ENCODE measurements around the gene TBC1D32.

The TBC1D32 gene

GRCh38 chr6:121157906-121158305 lies 176.4 kb downstream of the TBC1D32 start:
- Histone ChIP-seq H3K4me3 (ENCODE audit: low read depth in 1 of 2, low read length in 2 of 2) (no peak overlapping the region), H3K9ac (ENCODE audit: low read depth in 1 of 2, low read length in 2 of 2) (no peak overlapping the region), H3K27ac (ENCODE audit: low read depth, low read length) (no peak overlapping the region), H3K9me3 (ENCODE audit: control insufficient read depth in 1 of 2, low read length in 2 of 2) (peaks cover 8 to 10% of the 10 kb centered on the region in 2 donors), H3K27me3 (ENCODE audit: control insufficient read depth in 1 of 2, insufficient read depth in 2 of 2, low read length in 2 of 2) (no peaks in the 10 kb centered on the region), H3K4me1 (ENCODE audit: control insufficient read depth in 1 of 2, insufficient read depth in 2 of 2, low read length in 2 of 2) (no peaks in the 10 kb centered on the region), H3K36me3 (ENCODE audit: control insufficient read depth in 1 of 2, insufficient read depth in 2 of 2, low read length in 2 of 2) (peaks cover 5 to 32% of the 10 kb centered on the region in 2 donors)

- Histone ChIP-seq H3K4me1 (ENCODE audit: control insufficient read depth in 1 of 2, insufficient read depth in 2 of 2, low read length in 2 of 2) (no peaks in the 10 kb centered on the region), H3K9ac (ENCODE audit: low read depth in 1 of 2, low read length in 2 of 2) (no peak overlapping the region), H3K9me3 (ENCODE audit: control insufficient read depth in 1 of 2, low read length in 2 of 2) (peaks cover 3 to 7% of the 10 kb centered on the region in 2 donors), H3K27ac (ENCODE audit: low read depth, low read length) (no peak overlapping the region), H3K27me3 (ENCODE audit: control insufficient read depth in 1 of 2, insufficient read depth in 2 of 2, low read length in 2 of 2) (no peaks in the 10 kb centered on the region), H3K36me3 (ENCODE audit: control insufficient read depth in 1 of 2, insufficient read depth in 2 of 2, low read length in 2 of 2) (no peaks in the 10 kb centered on the region), H3K4me3 (ENCODE audit: low read depth in 1 of 2, low read length in 2 of 2) (no peak overlapping the region)
Observed at GRCh38 chr6:121143476-121143875, 190.8 kb downstream of the TBC1D32 start.

GRCh38 chr6:121142093-121142492 lies 192.2 kb downstream of the TBC1D32 start:
- Histone ChIP-seq H3K36me3 (ENCODE audit: control insufficient read depth in 1 of 2, insufficient read depth in 2 of 2, low read length in 2 of 2) (no peaks in the 10 kb centered on the region), H3K9ac (ENCODE audit: low read depth in 1 of 2, low read length in 2 of 2) (no peak overlapping the region)

GRCh38 chr6:121135425-121135824 lies 198.9 kb downstream of the TBC1D32 start:
- H3K9me3 ChIP-seq (ENCODE audit: control insufficient read depth in 1 of 2, low read length in 2 of 2), result no peaks in the 10 kb centered on the region
- no peak overlapping the region for H3K4me3 ChIP-seq (ENCODE audit: low read depth in 1 of 2, low read length in 2 of 2)
- no peaks in the 10 kb centered on the region for H3K27me3 ChIP-seq (ENCODE audit: control insufficient read depth in 1 of 2, insufficient read depth in 2 of 2, low read length in 2 of 2)
- no peaks in the 10 kb centered on the region for H3K4me1 ChIP-seq (ENCODE audit: control insufficient read depth in 1 of 2, insufficient read depth in 2 of 2, low read length in 2 of 2)
- H3K27ac ChIP-seq (ENCODE audit: low read depth, low read length), result no peak overlapping the region
- no peaks in the 10 kb centered on the region for H3K36me3 ChIP-seq (ENCODE audit: control insufficient read depth in 1 of 2, insufficient read depth in 2 of 2, low read length in 2 of 2)
- no peak overlapping the region for H3K9ac ChIP-seq (ENCODE audit: low read depth in 1 of 2, low read length in 2 of 2)

More at GRCh38 chr6:121142093-121142492, 192.2 kb downstream of the TBC1D32 start:
- Histone ChIP-seq H3K4me1 (ENCODE audit: control insufficient read depth in 1 of 2, insufficient read depth in 2 of 2, low read length in 2 of 2) (no peaks in the 10 kb centered on the region), H3K27me3 (ENCODE audit: control insufficient read depth in 1 of 2, insufficient read depth in 2 of 2, low read length in 2 of 2) (no peaks in the 10 kb centered on the region), H3K9me3 (ENCODE audit: control insufficient read depth in 1 of 2, low read length in 2 of 2) (peaks cover 3 to 7% of the 10 kb centered on the region in 2 donors), H3K27ac (ENCODE audit: low read depth, low read length) (no peak overlapping the region), H3K4me3 (ENCODE audit: low read depth in 1 of 2, low read length in 2 of 2) (no peak overlapping the region)

- Histone ChIP-seq H3K27me3 (ENCODE audit: control insufficient read depth in 1 of 2, insufficient read depth in 2 of 2, low read length in 2 of 2) (no peaks in the 10 kb centered on the region), H3K36me3 (ENCODE audit: control insufficient read depth in 1 of 2, insufficient read depth in 2 of 2, low read length in 2 of 2) (no peaks in the 10 kb centered on the region), H3K4me1 (ENCODE audit: control insufficient read depth in 1 of 2, insufficient read depth in 2 of 2, low read length in 2 of 2) (no peaks in the 10 kb centered on the region), H3K27ac (ENCODE audit: low read depth, low read length) (no peak overlapping the region), H3K9ac (ENCODE audit: low read depth in 1 of 2, low read length in 2 of 2) (no peak overlapping the region), H3K4me3 (ENCODE audit: low read depth in 1 of 2, low read length in 2 of 2) (no peak overlapping the region), H3K9me3 (ENCODE audit: control insufficient read depth in 1 of 2, low read length in 2 of 2) (no peaks in the 10 kb centered on the region)
Observed at GRCh38 chr6:121134922-121135321, 199.4 kb downstream of the TBC1D32 start.

- Histone ChIP-seq H3K9me3 (ENCODE audit: control insufficient read depth in 1 of 2, low read length in 2 of 2) (peaks cover 8 to 10% of the 10 kb centered on the region in 2 donors), H3K4me1 (ENCODE audit: control insufficient read depth in 1 of 2, insufficient read depth in 2 of 2, low read length in 2 of 2) (no peaks in the 10 kb centered on the region), H3K36me3 (ENCODE audit: control insufficient read depth in 1 of 2, insufficient read depth in 2 of 2, low read length in 2 of 2) (peaks cover 10 to 11% of the 10 kb centered on the region in 2 donors), H3K9ac (ENCODE audit: low read depth in 1 of 2, low read length in 2 of 2) (no peak overlapping the region), H3K4me3 (ENCODE audit: low read depth in 1 of 2, low read length in 2 of 2) (no peak overlapping the region), H3K27me3 (ENCODE audit: control insufficient read depth in 1 of 2, insufficient read depth in 2 of 2, low read length in 2 of 2) (no peaks in the 10 kb centered on the region), H3K27ac (ENCODE audit: low read depth, low read length) (no peak overlapping the region)
Observed at GRCh38 chr6:121124600-121124999, 209.7 kb downstream of the TBC1D32 start.

- no peaks in the 10 kb centered on the region for H3K36me3 ChIP-seq (ENCODE audit: control insufficient read depth in 1 of 2, insufficient read depth in 2 of 2, low read length in 2 of 2)
- no peaks in the 10 kb centered on the region for H3K4me1 ChIP-seq (ENCODE audit: control insufficient read depth in 1 of 2, insufficient read depth in 2 of 2, low read length in 2 of 2)
- no peak overlapping the region for H3K9ac ChIP-seq (ENCODE audit: low read depth in 1 of 2, low read length in 2 of 2)
- no peaks in the 10 kb centered on the region for H3K27me3 ChIP-seq (ENCODE audit: control insufficient read depth in 1 of 2, insufficient read depth in 2 of 2, low read length in 2 of 2)
- no peak overlapping the region for H3K4me3 ChIP-seq (ENCODE audit: low read depth in 1 of 2, low read length in 2 of 2)
- H3K9me3 ChIP-seq (ENCODE audit: control insufficient read depth in 1 of 2, low read length in 2 of 2), result no peaks in the 10 kb centered on the region
- H3K27ac ChIP-seq (ENCODE audit: low read depth, low read length), result no peak overlapping the region
Observed at GRCh38 chr6:121112356-121112755, 221.9 kb downstream of the TBC1D32 start.

- H3K9me3 ChIP-seq (ENCODE audit: control insufficient read depth in 1 of 2, low read length in 2 of 2), result no peaks in the 10 kb centered on the region
- no peaks in the 10 kb centered on the region for H3K27me3 ChIP-seq (ENCODE audit: control insufficient read depth in 1 of 2, insufficient read depth in 2 of 2, low read length in 2 of 2)
- H3K4me1 ChIP-seq (ENCODE audit: control insufficient read depth in 1 of 2, insufficient read depth in 2 of 2, low read length in 2 of 2), result no peaks in the 10 kb centered on the region
- H3K27ac ChIP-seq (ENCODE audit: low read depth, low read length), result no peak overlapping the region
- no peak overlapping the region for H3K9ac ChIP-seq (ENCODE audit: low read depth in 1 of 2, low read length in 2 of 2)
- H3K36me3 ChIP-seq (ENCODE audit: control insufficient read depth in 1 of 2, insufficient read depth in 2 of 2, low read length in 2 of 2), result no peaks in the 10 kb centered on the region
- no peak overlapping the region for H3K4me3 ChIP-seq (ENCODE audit: low read depth in 1 of 2, low read length in 2 of 2)
Observed at GRCh38 chr6:121110733-121111132, 223.5 kb downstream of the TBC1D32 start.

GRCh38 chr6:121106962-121107361 lies 227.3 kb downstream of the TBC1D32 start:
- no peaks in the 10 kb centered on the region for H3K4me1 ChIP-seq (ENCODE audit: control insufficient read depth in 1 of 2, insufficient read depth in 2 of 2, low read length in 2 of 2)
- H3K9me3 ChIP-seq (ENCODE audit: control insufficient read depth in 1 of 2, low read length in 2 of 2), result no peaks in the 10 kb centered on the region
- no peaks in the 10 kb centered on the region for H3K36me3 ChIP-seq (ENCODE audit: control insufficient read depth in 1 of 2, insufficient read depth in 2 of 2, low read length in 2 of 2)
- no peak overlapping the region for H3K9ac ChIP-seq (ENCODE audit: low read depth in 1 of 2, low read length in 2 of 2)
- no peak overlapping the region for H3K4me3 ChIP-seq (ENCODE audit: low read depth in 1 of 2, low read length in 2 of 2)
- no peaks in the 10 kb centered on the region for H3K27me3 ChIP-seq (ENCODE audit: control insufficient read depth in 1 of 2, insufficient read depth in 2 of 2, low read length in 2 of 2)
- H3K27ac ChIP-seq (ENCODE audit: low read depth, low read length), result no peak overlapping the region

- H3K36me3 ChIP-seq (ENCODE audit: control insufficient read depth in 1 of 2, insufficient read depth in 2 of 2, low read length in 2 of 2), result no peaks in the 10 kb centered on the region
- H3K9me3 ChIP-seq (ENCODE audit: control insufficient read depth in 1 of 2, low read length in 2 of 2), result no peaks in the 10 kb centered on the region
- H3K27ac ChIP-seq (ENCODE audit: low read depth, low read length), result no peak overlapping the region
- no peak overlapping the region for H3K9ac ChIP-seq (ENCODE audit: low read depth in 1 of 2, low read length in 2 of 2)
- no peaks in the 10 kb centered on the region for H3K4me1 ChIP-seq (ENCODE audit: control insufficient read depth in 1 of 2, insufficient read depth in 2 of 2, low read length in 2 of 2)
- no peak overlapping the region for H3K4me3 ChIP-seq (ENCODE audit: low read depth in 1 of 2, low read length in 2 of 2)
- no peaks in the 10 kb centered on the region for H3K27me3 ChIP-seq (ENCODE audit: control insufficient read depth in 1 of 2, insufficient read depth in 2 of 2, low read length in 2 of 2)
Observed at GRCh38 chr6:121105461-121105860, 228.8 kb downstream of the TBC1D32 start.

GRCh38 chr6:121093928-121094327 lies 240.4 kb downstream of the TBC1D32 start:
- H3K27me3 ChIP-seq (ENCODE audit: control insufficient read depth in 1 of 2, insufficient read depth in 2 of 2, low read length in 2 of 2), result no peaks in the 10 kb centered on the region
- no peak overlapping the region for H3K4me3 ChIP-seq (ENCODE audit: low read depth in 1 of 2, low read length in 2 of 2)
- no peak overlapping the region for H3K27ac ChIP-seq (ENCODE audit: low read depth, low read length)

More at GRCh38 chr6:121093928-121094327, 240.4 kb downstream of the TBC1D32 start:
- Histone ChIP-seq H3K4me1 (ENCODE audit: control insufficient read depth in 1 of 2, insufficient read depth in 2 of 2, low read length in 2 of 2) (no peaks in the 10 kb centered on the region), H3K36me3 (ENCODE audit: control insufficient read depth in 1 of 2, insufficient read depth in 2 of 2, low read length in 2 of 2) (no peaks in the 10 kb centered on the region), H3K9me3 (ENCODE audit: control insufficient read depth in 1 of 2, low read length in 2 of 2) (no peaks in the 10 kb centered on the region), H3K9ac (ENCODE audit: low read depth in 1 of 2, low read length in 2 of 2) (no peak overlapping the region)
